VCaP (cell line): ENCODE data around the gene FAM47B.

Experiments
- H3K27ac ChIP-seq: fragments of 450-650 bp; 2 replicates; pipeline ENCODE4 v1.5.1; 2017
- CTCF ChIP-seq: fragments of 450-650 bp; conservative IDR thresholded peaks from 2 replicates; pipeline ENCODE4 v1.5.1; 2017; ENCODE audit warnings: mild to moderate bottlenecking, moderate library complexity

The FAM47B gene

GRCh38 chrX:34917146-34917545 is 25.4 kb upstream of the FAM47B start:
- H3K27ac ChIP-seq, result no peak overlapping the region
- no peak for TF ChIP-seq CTCF

GRCh38 chrX:34918091-34918736 is 24.4 kb upstream of the FAM47B start:
- no peak for TF ChIP-seq CTCF
- no peak overlapping the region for H3K27ac ChIP-seq

GRCh38 chrX:34918856-34919255 is 23.7 kb upstream of the FAM47B start:
- TF ChIP-seq CTCF, result peak; percentile 77
- H3K27ac ChIP-seq, result no peak overlapping the region

- no peak for TF ChIP-seq CTCF
- H3K27ac ChIP-seq, result no peak overlapping the region
These were observed 14.7 kb upstream of the FAM47B start for GRCh38 chrX:34927866-34928265.

- H3K27ac ChIP-seq, result no peak overlapping the region
- no peak for TF ChIP-seq CTCF
These were observed 639 bp downstream of the FAM47B start for GRCh38 chrX:34943235-34943634.

- TF ChIP-seq CTCF, result no peak
These were observed 14.3 kb downstream of the FAM47B start for GRCh38 chrX:34956916-34957315.

DNA sequence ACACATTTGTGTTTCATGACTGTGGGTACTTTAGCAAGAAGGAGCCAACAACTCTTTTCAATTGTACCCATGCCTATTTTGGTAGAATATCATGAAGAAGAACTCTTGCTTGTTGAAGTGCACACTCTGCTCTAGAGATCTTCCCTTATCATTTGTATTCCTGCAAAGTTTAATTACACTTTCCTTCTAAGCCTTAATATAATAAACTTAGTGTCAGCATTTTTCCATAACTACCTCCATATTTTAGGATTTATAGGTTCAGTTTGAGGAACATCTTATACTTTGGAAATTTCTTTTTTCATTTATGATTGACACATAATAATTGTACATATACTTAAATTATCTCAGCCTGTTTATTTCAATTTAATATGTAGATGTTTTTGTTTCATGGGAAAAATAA is 19.1 kb downstream of the FAM47B start:
- TF ChIP-seq CTCF, result no peak
- no peak overlapping the region for H3K27ac ChIP-seq

More at GRCh38 chrX:34956916-34957315, 14.3 kb downstream of the FAM47B start:
- no peak overlapping the region for H3K27ac ChIP-seq
